IMR-90 (cell line): ENCODE results near the gene CLCA2.

Experiments
- BHLHE40 ChIP-seq: fragments of 150-350 bp; IDR thresholded peaks from 2 replicates; pipeline ENCODE4 v1.6.1; 2016; ENCODE audit warnings: mild to moderate bottlenecking, low read depth, low read length
- CEBPB ChIP-seq: IDR thresholded peaks from 2 replicates; pipeline ENCODE4 v1.6.1; 2012; ENCODE audit warnings: low read depth, low read length, improper control_type of control experiment
- CTCF ChIP-seq: conservative IDR thresholded peaks from 2 replicates; pipeline ENCODE4 v1.5.1; 2012; ENCODE audit warnings: mild to moderate bottlenecking, low read depth, low read length, improper control_type of control experiment
- MAFK ChIP-seq: IDR thresholded peaks from 2 replicates; pipeline ENCODE4 v1.6.1; 2012; ENCODE audit warnings: low read depth, low read length, improper control_type of control experiment
- MXI1 ChIP-seq: IDR thresholded peaks from 2 replicates; pipeline ENCODE4 v1.6.1; 2012; ENCODE audit warnings: low read depth, mild to moderate bottlenecking, low read length, moderate library complexity, borderline replicate concordance
- POLR2A ChIP-seq: IDR thresholded peaks from 2 replicates; pipeline ENCODE4 v1.6.1; 2012; ENCODE audit warnings: mild to moderate bottlenecking, low read depth, low read length
- RAD21 ChIP-seq: IDR thresholded peaks from 2 replicates; pipeline ENCODE4 v1.6.1; 2012; ENCODE audit warnings: low read length, improper control_type of control experiment
- RFX5 ChIP-seq: IDR thresholded peaks from 2 replicates; pipeline ENCODE4 v1.8.0; 2012; ENCODE audit warnings: low read depth, mild to moderate bottlenecking, low read length, moderate library complexity
- SMC3 ChIP-seq: fragments of 150-350 bp; IDR thresholded peaks from 2 replicates; pipeline ENCODE4 v1.6.1; 2016; ENCODE audit warnings: low read depth, mild to moderate bottlenecking, antibody characterized with exemption, low read length, moderate library complexity

GRCh38 chr1:86504895-86505563, 81.1 kb downstream of the CLCA2 start:
- TF ChIP-seq CTCF (no peak), RFX5 (no peak), POLR2A (no peak), CEBPB (no peak), MXI1 (no peak), SMC3 (no peak), RAD21 (no peak), MAFK (no peak), BHLHE40 (no peak)
